Measurements from ENCODE around the gene MAP4K4. TPM values are rescaled to one million over a fixed set of nuclear protein-coding genes. Genes with fewer than 3 reads are reported as not detected.

Gene MAP4K4
- polyA plus RNA-seq, 3 donors: 5.3 to 66.9 (median 8.7) TPM

- Histone ChIP-seq H3K9ac (ENCODE audit: insufficient read depth, low read length, poor library complexity, severe bottlenecking) (no peak overlapping the region), H3K4me3 (replicated peaks in 1 of 3; ENCODE audit: low read depth in 2 of 3, low read length in 3 of 3) (no peak overlapping the region), H3K9me3 (replicated peaks in 1 of 2; ENCODE audit: control insufficient read depth in 1 of 2, insufficient read depth in 1 of 2, low read length in 2 of 2) (no peaks in the 10 kb centered on the region), H3K27ac (ENCODE audit: low read depth in 1 of 2, low read length in 2 of 2) (peak overlapping the region in 1 of 2 donors; percentile 40), H4K20me1 (ENCODE audit: insufficient read depth, low read length) (peaks cover 85% of the 10 kb centered on the region), H3K4me1 (ENCODE audit: control insufficient read depth in 1 of 2, insufficient read depth in 2 of 2, low read length in 2 of 2) (peaks cover 0 to 9% of the 10 kb centered on the region in 2 donors), H3K27me3 (ENCODE audit: control insufficient read depth in 2 of 2, insufficient read depth in 2 of 2, low read length in 2 of 2) (no peaks in the 10 kb centered on the region), H3K4me2 (replicated peaks; ENCODE audit: extremely low read depth, low read length, poor library complexity, severe bottlenecking) (no peak overlapping the region), H3K36me3 (replicated peaks in 1 of 2; ENCODE audit: control insufficient read depth in 1 of 2, insufficient read depth in 2 of 2, low read length in 2 of 2) (peaks cover 73 to 97% of the 10 kb centered on the region in 2 donors), H2AFZ (ENCODE audit: insufficient read depth, low read depth, low read length, poor library complexity, severe bottlenecking) (no peak overlapping the region), H3K79me2 (ENCODE audit: insufficient read depth, low read length) (no peaks in the 10 kb centered on the region)
- Mint-ChIP-seq H3K4me1 (peaks cover 15% of the 10 kb centered on the region), H3K4me3 (no peak overlapping the region), H3K27ac (peak overlapping the region in 1 of 7 donors; percentile 2), H3K9me3 (no peaks in the 10 kb centered on the region), H3K36me3 (peaks cover 68 to 93% of the 10 kb centered on the region in 2 donors), H3K27me3 (ENCODE audit: low read depth in 3 of 3) (no peaks in the 10 kb centered on the region)
- no peak for TF ChIP-seq CTCF (IDR thresholded peaks at IDR 0.05)
- 100% methylated on average over 1 of the region's 1 CpG for WGBS (ENCODE audit: insufficient coverage)
- DNase-seq: no peak
- intact Hi-C loops (cut with micrococcal nuclease): loop anchor here in 1 of 2 donors (2.0 to 10.0 kb wide), 3 partner anchors 411 to 815 kb away; no protein-coding TSS in a partner anchor
These were observed 132.6 kb downstream of the MAP4K4 start for GRCh38 chr2:101830146-101830545.

GRCh38 chr2:101830555-101830954, 133.0 kb downstream of the MAP4K4 start:
- no peaks in the 10 kb centered on the region for H3K27me3 ChIP-seq (ENCODE audit: control insufficient read depth in 2 of 2, insufficient read depth in 2 of 2, low read length in 2 of 2)
- H3K4me2 ChIP-seq (replicated peaks; ENCODE audit: extremely low read depth, low read length, poor library complexity, severe bottlenecking): no peak overlapping the region
- H4K20me1 ChIP-seq (ENCODE audit: insufficient read depth, low read length): peaks cover 85% of the 10 kb centered on the region
- Mint-ChIP-seq H3K4me1 (peaks cover 15% of the 10 kb centered on the region), H3K4me3 (no peak overlapping the region), H3K27me3 (ENCODE audit: low read depth in 3 of 3) (no peaks in the 10 kb centered on the region), H3K9me3 (no peaks in the 10 kb centered on the region), H3K27ac (peak overlapping the region in 2 of 7 donors; percentile 15 to 79), H3K36me3 (peaks cover 70 to 93% of the 10 kb centered on the region in 2 donors)
- H3K9me3 ChIP-seq (replicated peaks in 1 of 2; ENCODE audit: control insufficient read depth in 1 of 2, insufficient read depth in 1 of 2, low read length in 2 of 2): no peaks in the 10 kb centered on the region
- TF ChIP-seq CTCF (IDR thresholded peaks at IDR 0.05): no peak
- no peak overlapping the region for H3K4me3 ChIP-seq (replicated peaks in 1 of 3; ENCODE audit: low read depth in 2 of 3, low read length in 3 of 3)
- no peak overlapping the region for H3K9ac ChIP-seq (ENCODE audit: insufficient read depth, low read length, poor library complexity, severe bottlenecking)
- DNase-seq: peak in 1 of 3 donors; percentile 27
- peaks cover 73 to 97% of the 10 kb centered on the region in 2 donors for H3K36me3 ChIP-seq (replicated peaks in 1 of 2; ENCODE audit: control insufficient read depth in 1 of 2, insufficient read depth in 2 of 2, low read length in 2 of 2)
- 98% methylated on average over 5 of the region's 5 CpGs for WGBS (ENCODE audit: insufficient coverage)
- peak overlapping the region in 1 of 2 donors; percentile 40 for H3K27ac ChIP-seq (ENCODE audit: low read depth in 1 of 2, low read length in 2 of 2)
- intact Hi-C loops (cut with micrococcal nuclease): loop anchor here in 1 of 2 donors (2.0 to 10.0 kb wide), 3 partner anchors 412 to 816 kb away; no protein-coding TSS in a partner anchor
- H3K79me2 ChIP-seq (ENCODE audit: insufficient read depth, low read length): no peaks in the 10 kb centered on the region
- H2AFZ ChIP-seq (ENCODE audit: insufficient read depth, low read depth, low read length, poor library complexity, severe bottlenecking): no peak overlapping the region
- peaks cover 0 to 9% of the 10 kb centered on the region in 2 donors for H3K4me1 ChIP-seq (ENCODE audit: control insufficient read depth in 1 of 2, insufficient read depth in 2 of 2, low read length in 2 of 2)
